RWPE2 (cell line): ENCODE results near the gene SPTBN5.

Source experiments
- ATAC-seq: fragments of 200-7000 bp; cut with Tn5 transposase; 3 replicates; pipeline ENCODE4 v1.9.1; 2021; ENCODE audit warnings: low read depth
- DNase-seq: peaks from one replicate; pipeline ENCODE4 v3.0.0-alpha.2; 2020; ENCODE audit warnings: low spot score
- H3K27ac ChIP-seq: fragments of 450-650 bp; 2 replicates; pipeline ENCODE4 v1.5.1; 2017; ENCODE audit warnings: mild to moderate bottlenecking; ENCODE audit not compliant: poor library complexity, severe bottlenecking
- H3K27me3 ChIP-seq: fragments of 250-450 bp; sonication (Bioruptor Pico); 2 replicates; pipeline ENCODE4 v1.5.1; 2021; ENCODE audit warnings: mild to moderate bottlenecking, moderate library complexity; ENCODE audit not compliant: insufficient read depth, poor library complexity, severe bottlenecking
- H3K36me3 ChIP-seq: fragments of 250-450 bp; sonication (Bioruptor Pico); 2 replicates; pipeline ENCODE4 v1.5.1; 2020; ENCODE audit warnings: low read depth, mild to moderate bottlenecking, moderate library complexity
- H3K4me1 ChIP-seq: fragments of 250-450 bp; sonication (Bioruptor Pico); 2 replicates; pipeline ENCODE4 v1.5.1; 2021; ENCODE audit warnings: mild to moderate bottlenecking, moderate library complexity; ENCODE audit not compliant: insufficient read depth, poor library complexity, severe bottlenecking
- H3K4me3 ChIP-seq: fragments of 250-450 bp; sonication (Bioruptor Pico); 2 replicates; pipeline ENCODE4 v1.5.1; 2021; ENCODE audit warnings: mild to moderate bottlenecking, moderate library complexity; ENCODE audit not compliant: severe bottlenecking
- H3K9me3 ChIP-seq: fragments of 250-450 bp; sonication (Bioruptor Pico); 2 replicates; pipeline ENCODE4 v1.5.1; 2021; ENCODE audit warnings: mild to moderate bottlenecking, moderate library complexity; ENCODE audit not compliant: severe bottlenecking
- TF ChIP-seq, protein P1 (sequence below): fragments of 450-650 bp; IDR thresholded peaks from one replicate; pipeline ENCODE4 v1.5.1; 2017; ENCODE audit warnings: mild to moderate bottlenecking, moderate library complexity; ENCODE audit not compliant: poor library complexity, severe bottlenecking

The SPTBN5 gene

DNA sequence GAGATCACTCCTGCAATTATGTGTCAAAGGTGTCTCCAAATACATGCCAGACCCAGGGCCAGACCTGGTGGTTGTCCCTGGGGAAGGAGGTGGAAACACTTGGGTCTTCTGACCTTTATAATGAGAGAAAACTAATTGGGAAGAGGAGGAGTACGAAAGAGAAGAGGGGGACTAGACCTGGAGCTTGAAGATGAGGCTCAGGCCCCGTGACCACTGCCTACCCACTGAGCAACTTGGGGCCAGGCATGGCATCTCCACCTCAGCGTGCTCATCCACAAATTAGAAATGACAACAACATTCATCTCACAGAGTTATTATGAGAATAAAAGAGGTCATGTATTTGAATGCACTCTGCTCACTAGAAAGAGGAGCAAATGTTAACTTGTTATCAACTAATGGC is 19.4 kb upstream of the SPTBN5 start:
- ATAC-seq: no peak
- peaks cover 12% of the 10 kb centered on the region for H3K4me1 ChIP-seq
- DNase-seq: no peak
- no peak overlapping the region for H3K4me3 ChIP-seq
- no peaks in the 10 kb centered on the region for H3K27me3 ChIP-seq
- peaks cover 91% of the 10 kb centered on the region for H3K36me3 ChIP-seq
- H3K27ac ChIP-seq: no peak overlapping the region
- TF ChIP-seq, protein P1, sequence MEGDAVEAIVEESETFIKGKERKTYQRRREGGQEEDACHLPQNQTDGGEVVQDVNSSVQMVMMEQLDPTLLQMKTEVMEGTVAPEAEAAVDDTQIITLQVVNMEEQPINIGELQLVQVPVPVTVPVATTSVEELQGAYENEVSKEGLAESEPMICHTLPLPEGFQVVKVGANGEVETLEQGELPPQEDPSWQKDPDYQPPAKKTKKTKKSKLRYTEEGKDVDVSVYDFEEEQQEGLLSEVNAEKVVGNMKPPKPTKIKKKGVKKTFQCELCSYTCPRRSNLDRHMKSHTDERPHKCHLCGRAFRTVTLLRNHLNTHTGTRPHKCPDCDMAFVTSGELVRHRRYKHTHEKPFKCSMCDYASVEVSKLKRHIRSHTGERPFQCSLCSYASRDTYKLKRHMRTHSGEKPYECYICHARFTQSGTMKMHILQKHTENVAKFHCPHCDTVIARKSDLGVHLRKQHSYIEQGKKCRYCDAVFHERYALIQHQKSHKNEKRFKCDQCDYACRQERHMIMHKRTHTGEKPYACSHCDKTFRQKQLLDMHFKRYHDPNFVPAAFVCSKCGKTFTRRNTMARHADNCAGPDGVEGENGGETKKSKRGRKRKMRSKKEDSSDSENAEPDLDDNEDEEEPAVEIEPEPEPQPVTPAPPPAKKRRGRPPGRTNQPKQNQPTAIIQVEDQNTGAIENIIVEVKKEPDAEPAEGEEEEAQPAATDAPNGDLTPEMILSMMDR: no peak
- H3K9me3 ChIP-seq: no peaks in the 10 kb centered on the region

DNA sequence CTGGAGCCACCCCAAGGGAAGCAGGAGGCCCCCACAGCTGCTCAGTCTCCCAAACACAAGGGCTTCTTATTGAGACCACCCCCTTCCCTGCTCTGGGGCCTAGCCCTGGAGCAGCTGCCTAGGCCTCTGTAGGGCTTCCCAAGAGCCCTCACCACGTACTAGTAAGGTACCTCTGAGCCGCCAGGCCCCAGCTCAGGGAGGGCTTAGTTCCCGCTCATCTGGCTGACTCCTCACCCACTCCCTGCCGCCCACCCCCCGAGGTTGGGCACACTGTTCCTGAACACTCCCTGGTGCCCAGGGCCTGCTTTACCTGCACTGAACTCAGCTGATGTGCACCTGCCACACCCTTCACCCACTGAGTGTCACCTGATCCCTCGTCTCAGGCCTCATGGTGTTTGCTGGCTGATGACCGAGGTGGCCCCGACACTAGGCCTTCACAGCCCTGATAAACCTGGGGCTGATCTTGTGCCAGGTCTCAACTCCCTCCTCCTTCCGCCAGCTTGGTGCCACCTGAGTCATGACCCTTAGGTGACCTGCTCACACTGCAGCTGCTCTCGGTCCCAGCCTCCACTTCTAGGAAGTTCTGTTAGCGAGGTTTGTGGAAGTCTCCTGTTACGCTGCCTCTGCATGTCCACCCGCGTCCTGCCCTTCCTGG is 18.0 kb upstream of the SPTBN5 start:
- Histone ChIP-seq H3K27me3 (no peaks in the 10 kb centered on the region), H3K27ac (no peak overlapping the region), H3K4me1 (no peaks in the 10 kb centered on the region), H3K36me3 (peaks cover 94% of the 10 kb centered on the region), H3K9me3 (no peaks in the 10 kb centered on the region), H3K4me3 (no peak overlapping the region)
- ATAC-seq: no peak
- DNase-seq: no peak
- TF ChIP-seq, protein P1: no peak

DNA sequence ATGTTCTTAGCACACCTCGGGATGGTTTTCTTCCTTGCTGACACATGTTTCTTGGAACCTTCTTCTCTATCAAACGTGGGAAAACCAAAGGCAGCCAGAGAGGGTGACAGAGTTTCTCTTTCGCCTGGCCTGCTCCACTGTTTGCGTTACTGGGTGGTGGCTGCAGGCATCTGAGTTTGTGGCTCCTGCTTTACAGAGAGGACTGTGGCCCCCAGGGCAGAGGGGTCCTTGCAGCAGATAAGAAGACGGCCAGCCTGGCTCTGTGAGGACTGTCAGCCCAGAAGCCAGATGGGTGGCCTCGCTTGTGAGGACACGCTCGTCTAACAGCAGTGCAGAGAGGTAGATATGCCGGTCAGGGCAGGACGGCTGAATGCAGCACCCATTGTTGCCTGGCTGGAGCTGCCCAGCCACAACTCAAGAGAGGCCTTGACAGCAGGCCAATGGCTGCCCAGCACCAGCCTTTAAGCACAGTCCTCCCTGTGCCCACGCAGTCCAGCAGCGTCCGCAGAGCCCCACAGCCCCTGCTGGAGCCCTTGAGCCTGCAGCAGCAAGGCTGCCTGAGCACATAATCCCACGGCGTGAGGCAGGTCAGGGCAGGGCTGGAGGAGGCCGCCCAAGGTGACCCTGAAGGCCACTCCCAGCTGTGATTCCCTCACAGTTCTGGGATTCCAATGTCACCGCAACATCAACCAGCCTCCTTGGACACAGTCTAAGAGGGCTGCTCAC is 15.0 kb upstream of the SPTBN5 start:
- ATAC-seq (no peak), DNase-seq (no peak)
- TF ChIP-seq, protein P1: no peak
- Histone ChIP-seq H3K36me3 (peaks cover 71% of the 10 kb centered on the region), H3K4me3 (no peak overlapping the region), H3K9me3 (no peaks in the 10 kb centered on the region), H3K27me3 (no peaks in the 10 kb centered on the region), H3K27ac (no peak overlapping the region), H3K4me1 (no peaks in the 10 kb centered on the region)

DNA sequence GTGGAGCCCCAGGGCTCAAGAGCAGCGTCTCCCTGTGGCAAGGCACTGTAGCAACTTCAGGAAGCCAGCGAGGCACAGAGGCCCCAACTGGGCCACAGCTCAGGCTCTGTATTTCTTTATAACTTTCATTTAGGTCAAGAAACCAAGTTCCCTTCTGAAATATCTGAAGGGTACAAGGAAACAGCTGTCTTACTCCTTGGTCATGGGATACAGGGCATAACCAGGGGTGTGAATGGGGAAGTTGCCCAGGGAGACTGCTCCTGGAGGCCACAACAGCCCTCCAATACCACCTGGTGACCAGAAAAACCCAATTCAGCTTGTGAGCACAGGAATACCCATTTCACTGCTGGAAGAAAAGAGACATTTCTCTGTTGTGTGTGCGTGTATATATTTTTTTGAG is 13.3 kb upstream of the SPTBN5 start:
- H3K36me3 ChIP-seq: peaks cover 62% of the 10 kb centered on the region

More for the DNA sequence above, 13.3 kb upstream of the SPTBN5 start:
- H3K27me3 ChIP-seq: no peaks in the 10 kb centered on the region
- no peaks in the 10 kb centered on the region for H3K9me3 ChIP-seq
- DNase-seq: no peak
- no peak for ATAC-seq
- H3K4me1 ChIP-seq: no peaks in the 10 kb centered on the region
- TF ChIP-seq, protein P1: no peak
- no peak overlapping the region for H3K4me3 ChIP-seq
- H3K27ac ChIP-seq: no peak overlapping the region
